ENCODE results near the gene FBRSL1. TPM values are rescaled to one million over a fixed set of nuclear protein-coding genes. Genes with fewer than 3 reads are reported as not detected.

The FBRSL1 gene
- total RNA-seq, 1 experiment from 2014 or later, result 1.5 TPM

GRCh38 chr12:132496358-132496669 lies 6.4 kb downstream of the FBRSL1 start:
- no peak for DNase-seq (ENCODE audit: low spot score)

- no peak for DNase-seq (ENCODE audit: low spot score)
Measured at GRCh38 chr12:132496710-132497109, 6.8 kb downstream of the FBRSL1 start.

GRCh38 chr12:132497514-132498405 lies 7.8 kb downstream of the FBRSL1 start:
- no peak for DNase-seq (ENCODE audit: low spot score)

GRCh38 chr12:132498931-132499330 lies 9.0 kb downstream of the FBRSL1 start:
- no peak for DNase-seq (ENCODE audit: low spot score)

- no peak for DNase-seq (ENCODE audit: low spot score)
Measured at GRCh38 chr12:132500142-132500855, 10.3 kb downstream of the FBRSL1 start.

GRCh38 chr12:132500856-132501180 lies 10.9 kb downstream of the FBRSL1 start:
- DNase-seq (ENCODE audit: low spot score), result no peak

- no peak for DNase-seq (ENCODE audit: low spot score)
Measured at GRCh38 chr12:132501204-132501940, 11.4 kb downstream of the FBRSL1 start.

- no peak for DNase-seq (ENCODE audit: low spot score)
Measured at GRCh38 chr12:132502149-132502881, 12.4 kb downstream of the FBRSL1 start.

- no peak for DNase-seq (ENCODE audit: low spot score)
Measured at GRCh38 chr12:132502882-132503193, 12.9 kb downstream of the FBRSL1 start.

GRCh38 chr12:132503618-132504204 lies 13.8 kb downstream of the FBRSL1 start:
- DNase-seq (ENCODE audit: low spot score), result no peak

- no peak for DNase-seq (ENCODE audit: low spot score)
Measured at GRCh38 chr12:132505105-132505851, 15.3 kb downstream of the FBRSL1 start.

GRCh38 chr12:132505852-132506219 lies 15.9 kb downstream of the FBRSL1 start:
- DNase-seq (ENCODE audit: low spot score), result no peak

- DNase-seq (ENCODE audit: low spot score), result no peak
Measured at GRCh38 chr12:132506328-132507160, 16.6 kb downstream of the FBRSL1 start.

GRCh38 chr12:132507161-132507538 lies 17.2 kb downstream of the FBRSL1 start:
- no peak for DNase-seq (ENCODE audit: low spot score)

GRCh38 chr12:132507656-132508490 lies 17.9 kb downstream of the FBRSL1 start:
- no peak for DNase-seq (ENCODE audit: low spot score)

GRCh38 chr12:132508491-132508740 lies 18.5 kb downstream of the FBRSL1 start:
- no peak for DNase-seq (ENCODE audit: low spot score)

- DNase-seq (ENCODE audit: low spot score), result no peak
Measured at GRCh38 chr12:132508860-132509732, 19.1 kb downstream of the FBRSL1 start.

- DNase-seq (ENCODE audit: low spot score), result no peak
Measured at GRCh38 chr12:132510111-132510724, 20.3 kb downstream of the FBRSL1 start.
